Panc1 (cell line): Measurements from ENCODE around the gene SNX9. TPM values are rescaled to one million over a fixed set of nuclear protein-coding genes. Genes with fewer than 3 reads are reported as not detected.

ENCODE experiments used
- ATAC-seq: fragments of 200-7000 bp; cut with Tn5 transposase; 2 replicates; pipeline ENCODE4 v1.9.1; 2020; ENCODE audit warnings: mild to moderate bottlenecking, moderate library complexity
- BruUV-seq: library from RNA; stranded (reverse); fragments of 400-500 nt; replicated peaks from 2 replicates; lab custom pipeline; 2021; lab: Mats Ljungman, UMichigan
- CTCF ChIA-PET: fragments of 300-600 bp; sonication (Branson Sonifier 250); formaldehyde crosslinking; loops from one replicate; lab custom pipeline; 2022; ENCODE audit warnings: antibody characterized with exemption; lab: Charles Lee
- POLR2A ChIA-PET: fragments of 300-600 bp; sonication (Branson Sonifier 250); formaldehyde crosslinking; loops from one replicate; lab custom pipeline; 2022; ENCODE audit warnings: antibody characterized with exemption; lab: Charles Lee
- DNase-seq: peaks from one replicate; pipeline ENCODE4 v3.0.0-alpha.2; 2010; ENCODE audit warnings: low read depth, low spot score
- H3K27ac ChIP-seq: 2 replicates; pipeline ENCODE4 v1.5.1; 2011; ENCODE audit warnings: mild to moderate bottlenecking, low read length, inconsistent platforms
- H3K27me3 ChIP-seq: fragments of 200-500 bp; sonication (Bioruptor generic); 2 replicates; pipeline ENCODE4 v1.6.0; 2014; ENCODE audit warnings: low read length, inconsistent platforms; ENCODE audit not compliant: control insufficient read depth, insufficient read depth
- H3K36me3 ChIP-seq: fragments of 200-500 bp; sonication (Bioruptor generic); 2 replicates; pipeline ENCODE4 v1.5.1; 2014; ENCODE audit warnings: inconsistent platforms, mild to moderate bottlenecking, low read length, moderate library complexity; ENCODE audit not compliant: control insufficient read depth, insufficient read depth
- H3K4me1 ChIP-seq: 2 replicates; pipeline ENCODE4 v1.5.1; 2011; ENCODE audit warnings: inconsistent platforms, mild to moderate bottlenecking, low read length, moderate library complexity; ENCODE audit not compliant: control insufficient read depth, insufficient read depth
- H3K4me3 ChIP-seq, 2 experiments: 2 replicates each; pipeline ENCODE4 v1.5.1; 2011 to 2012; ENCODE audit warnings: low read depth in 2 of 2, low read length in 2 of 2, mild to moderate bottlenecking in 2 of 2, inconsistent platforms in 1 of 2, moderate library complexity in 1 of 2
- H3K9me3 ChIP-seq: fragments of 200-500 bp; sonication (Bioruptor generic); 2 replicates; pipeline ENCODE4 v1.5.1; 2014; ENCODE audit warnings: low read depth, mild to moderate bottlenecking, inconsistent platforms, low read length, moderate library complexity; ENCODE audit not compliant: control insufficient read depth, insufficient read depth
- POLR2AphosphoS5 ChIP-seq: IDR thresholded peaks from 2 replicates; pipeline ENCODE4 v1.6.1; 2012; ENCODE audit warnings: mild to moderate bottlenecking, low read depth, low read length, moderate library complexity
- SIN3A ChIP-seq: IDR thresholded peaks from 2 replicates; pipeline ENCODE4 v1.6.1; 2012; ENCODE audit warnings: low read depth, mild to moderate bottlenecking, low read length, moderate library complexity, borderline replicate concordance; ENCODE audit not compliant: insufficient read depth
- TCF7L2 ChIP-seq: IDR thresholded peaks from 2 replicates; pipeline ENCODE4 v1.6.1; 2011; ENCODE audit warnings: mild to moderate bottlenecking, low read depth, low read length, inconsistent platforms
- in situ Hi-C: cut with HindIII; loops from 2 replicates; pipeline ENCODE4 v1.10.0; 2016; ENCODE audit warnings: low sequenced_read_pairs, low pct_unique_long_range_greater_than_20kb
- intact Hi-C: fragments of 100-400 bp; cut with micrococcal nuclease; formaldehyde crosslinking; loops from one replicate; pipeline ENCODE4 v1.10.0; 2022; ENCODE audit not compliant: unreplicated experiment
- total RNA-seq: library from RNA; stranded (reverse); gene quantifications from one replicate; pipeline ENCODE4 v1.2.1, GENCODE V29; 2021; ENCODE audit not compliant: unreplicated experiment
- TF ChIP-seq, protein P1 (sequence below): fragments of 450-650 bp; IDR thresholded peaks from 2 replicates; pipeline ENCODE4 v1.5.1; 2017; ENCODE audit warnings: mild to moderate bottlenecking
- TF ChIP-seq, protein P2 (sequence below), 2 experiments: IDR thresholded peaks; 2 replicates each; pipeline ENCODE4 v1.6.1; 2011 to 2012; ENCODE audit warnings: low read depth in 2 of 2, control low read depth in 1 of 2, low read length in 1 of 2, mild to moderate bottlenecking in 1 of 2, moderate library complexity in 1 of 2; ENCODE audit not compliant: insufficient read depth in 1 of 2

Gene SNX9
- total RNA-seq, 1 experiment from 2014 or later: 46.0 TPM

DNA sequence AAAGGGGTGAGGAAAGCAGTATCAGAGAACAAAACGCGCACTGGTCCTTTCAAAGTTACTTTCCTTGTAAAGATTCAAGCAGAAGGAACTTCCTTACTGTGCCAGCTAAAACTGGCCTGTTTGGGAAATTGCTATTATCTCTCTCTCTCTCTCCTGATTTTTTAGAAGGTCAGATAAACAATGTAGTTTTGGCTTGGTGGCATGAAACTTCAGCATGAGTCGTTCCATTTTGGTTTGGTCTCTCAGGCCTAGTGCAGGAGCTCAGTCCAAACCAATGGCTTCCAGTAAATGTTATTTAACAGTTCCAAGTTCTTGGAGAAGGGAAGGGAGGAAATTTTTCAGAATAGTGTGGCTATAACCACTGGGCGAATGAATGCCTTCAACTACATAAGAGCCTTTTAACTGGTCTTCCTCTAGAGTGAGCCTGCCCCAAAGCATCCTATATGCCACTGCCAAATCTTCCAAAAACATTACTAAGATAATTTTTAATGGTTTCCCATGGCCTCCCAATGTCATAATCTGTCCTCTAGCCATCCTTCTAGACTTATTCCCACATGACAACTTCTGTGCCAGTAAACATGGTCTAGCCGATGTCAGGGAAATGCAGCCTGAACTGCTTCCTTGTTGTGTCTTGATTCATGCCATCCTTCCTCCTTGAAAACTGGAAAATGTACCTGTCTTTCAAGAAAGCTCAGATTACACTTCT lies 9.1 kb upstream of the SNX9 start:
- H3K4me3 ChIP-seq: no peak overlapping the region
- H3K9me3 ChIP-seq: peaks cover 8% of the 10 kb centered on the region
- BruUV-seq: no TSS peak
- intact Hi-C loops (no loop called here), in situ Hi-C loops (no loop called here)
- TF ChIP-seq SIN3A: no peak
- TF ChIP-seq TCF7L2: no peak
- TF ChIP-seq, protein P1, sequence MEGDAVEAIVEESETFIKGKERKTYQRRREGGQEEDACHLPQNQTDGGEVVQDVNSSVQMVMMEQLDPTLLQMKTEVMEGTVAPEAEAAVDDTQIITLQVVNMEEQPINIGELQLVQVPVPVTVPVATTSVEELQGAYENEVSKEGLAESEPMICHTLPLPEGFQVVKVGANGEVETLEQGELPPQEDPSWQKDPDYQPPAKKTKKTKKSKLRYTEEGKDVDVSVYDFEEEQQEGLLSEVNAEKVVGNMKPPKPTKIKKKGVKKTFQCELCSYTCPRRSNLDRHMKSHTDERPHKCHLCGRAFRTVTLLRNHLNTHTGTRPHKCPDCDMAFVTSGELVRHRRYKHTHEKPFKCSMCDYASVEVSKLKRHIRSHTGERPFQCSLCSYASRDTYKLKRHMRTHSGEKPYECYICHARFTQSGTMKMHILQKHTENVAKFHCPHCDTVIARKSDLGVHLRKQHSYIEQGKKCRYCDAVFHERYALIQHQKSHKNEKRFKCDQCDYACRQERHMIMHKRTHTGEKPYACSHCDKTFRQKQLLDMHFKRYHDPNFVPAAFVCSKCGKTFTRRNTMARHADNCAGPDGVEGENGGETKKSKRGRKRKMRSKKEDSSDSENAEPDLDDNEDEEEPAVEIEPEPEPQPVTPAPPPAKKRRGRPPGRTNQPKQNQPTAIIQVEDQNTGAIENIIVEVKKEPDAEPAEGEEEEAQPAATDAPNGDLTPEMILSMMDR: no peak
- TF ChIP-seq, protein P2, sequence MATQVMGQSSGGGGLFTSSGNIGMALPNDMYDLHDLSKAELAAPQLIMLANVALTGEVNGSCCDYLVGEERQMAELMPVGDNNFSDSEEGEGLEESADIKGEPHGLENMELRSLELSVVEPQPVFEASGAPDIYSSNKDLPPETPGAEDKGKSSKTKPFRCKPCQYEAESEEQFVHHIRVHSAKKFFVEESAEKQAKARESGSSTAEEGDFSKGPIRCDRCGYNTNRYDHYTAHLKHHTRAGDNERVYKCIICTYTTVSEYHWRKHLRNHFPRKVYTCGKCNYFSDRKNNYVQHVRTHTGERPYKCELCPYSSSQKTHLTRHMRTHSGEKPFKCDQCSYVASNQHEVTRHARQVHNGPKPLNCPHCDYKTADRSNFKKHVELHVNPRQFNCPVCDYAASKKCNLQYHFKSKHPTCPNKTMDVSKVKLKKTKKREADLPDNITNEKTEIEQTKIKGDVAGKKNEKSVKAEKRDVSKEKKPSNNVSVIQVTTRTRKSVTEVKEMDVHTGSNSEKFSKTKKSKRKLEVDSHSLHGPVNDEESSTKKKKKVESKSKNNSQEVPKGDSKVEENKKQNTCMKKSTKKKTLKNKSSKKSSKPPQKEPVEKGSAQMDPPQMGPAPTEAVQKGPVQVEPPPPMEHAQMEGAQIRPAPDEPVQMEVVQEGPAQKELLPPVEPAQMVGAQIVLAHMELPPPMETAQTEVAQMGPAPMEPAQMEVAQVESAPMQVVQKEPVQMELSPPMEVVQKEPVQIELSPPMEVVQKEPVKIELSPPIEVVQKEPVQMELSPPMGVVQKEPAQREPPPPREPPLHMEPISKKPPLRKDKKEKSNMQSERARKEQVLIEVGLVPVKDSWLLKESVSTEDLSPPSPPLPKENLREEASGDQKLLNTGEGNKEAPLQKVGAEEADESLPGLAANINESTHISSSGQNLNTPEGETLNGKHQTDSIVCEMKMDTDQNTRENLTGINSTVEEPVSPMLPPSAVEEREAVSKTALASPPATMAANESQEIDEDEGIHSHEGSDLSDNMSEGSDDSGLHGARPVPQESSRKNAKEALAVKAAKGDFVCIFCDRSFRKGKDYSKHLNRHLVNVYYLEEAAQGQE (IDR thresholded peaks at IDR 0.05; ENCODE audit: insufficient read depth in 1 of 2, low read depth in 2 of 2, low read length in 1 of 2): no peak
- no peak for TF ChIP-seq POLR2AphosphoS5
- H3K27ac ChIP-seq: no peak overlapping the region
- no peaks in the 10 kb centered on the region for H3K36me3 ChIP-seq
- no peak for ATAC-seq
- no peak for DNase-seq
- POLR2A ChIA-PET: no interaction called here
- no peaks in the 10 kb centered on the region for H3K4me1 ChIP-seq
- CTCF ChIA-PET: no interaction called here
- H3K27me3 ChIP-seq: no peaks in the 10 kb centered on the region

DNA sequence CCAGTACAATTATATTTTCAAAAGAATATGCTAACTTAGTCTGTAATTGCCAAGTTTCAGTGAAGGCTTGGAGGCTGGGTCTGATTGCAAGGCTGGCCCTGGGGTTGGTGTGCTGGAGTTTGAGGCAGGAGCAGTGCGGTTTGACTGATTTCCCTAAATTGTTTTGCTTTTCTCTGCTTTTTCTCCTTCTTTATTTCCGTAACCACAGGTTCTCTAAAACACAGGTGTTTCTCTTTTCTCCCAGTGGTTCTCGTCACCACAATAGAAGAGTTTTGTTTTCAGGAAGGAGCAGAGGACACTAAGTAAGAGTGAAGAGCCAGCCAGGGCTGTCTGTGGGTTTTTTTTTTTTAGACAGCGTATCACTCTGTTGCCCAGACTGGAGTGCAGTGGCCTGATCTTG lies 8.2 kb upstream of the SNX9 start:
- Histone ChIP-seq H3K36me3 (no peaks in the 10 kb centered on the region), H3K27me3 (no peaks in the 10 kb centered on the region), H3K27ac (no peak overlapping the region), H3K4me3 (no peak overlapping the region), H3K9me3 (no peaks in the 10 kb centered on the region), H3K4me1 (no peaks in the 10 kb centered on the region)
- BruUV-seq: no TSS peak
- in situ Hi-C loops: no loop called here
- ATAC-seq (no peak), DNase-seq (no peak)
- ChIA-PET POLR2A (no interaction called here), CTCF (no interaction called here)
- no peak for TF ChIP-seq POLR2AphosphoS5
- no peak for TF ChIP-seq TCF7L2
- TF ChIP-seq, protein P2 (IDR thresholded peaks at IDR 0.05; ENCODE audit: insufficient read depth in 1 of 2, low read depth in 2 of 2, low read length in 1 of 2): no peak
- TF ChIP-seq, protein P1: no peak
- no peak for TF ChIP-seq SIN3A
- intact Hi-C loops: no loop called here
